ENCODE measurements around the gene SEC24D. TPM values are rescaled to one million over a fixed set of nuclear protein-coding genes. Genes with fewer than 3 reads are reported as not detected.

Gene SEC24D
- total and polyA plus RNA-seq, 2 donors (not counting 3 experiments of a cell fraction or from before 2014, with no cell fraction given) = 81.5 to 127 TPM

- ChIA-PET CTCF (no interaction called here), POLR2A (no interaction called here)
- no peaks in the 10 kb centered on the region for H3K9me3 ChIP-seq (replicated peaks; ENCODE audit: control insufficient read depth, insufficient read depth, low read length)
- no TSS peak for BruUV-seq (replicated peaks)
- no peak overlapping the region for H3K4me2 ChIP-seq (ENCODE audit: insufficient read depth, low read length)
- no peaks in the 10 kb centered on the region for H3K4me1 ChIP-seq (ENCODE audit: control insufficient read depth, extremely low read depth, insufficient read depth, low read length)
- H3K4me3 ChIP-seq (replicated peaks in 1 of 3; ENCODE audit: insufficient read depth in 1 of 3, low read depth in 1 of 3, low read length in 3 of 3) = no peak overlapping the region
- H3K79me2 ChIP-seq (ENCODE audit: control insufficient read depth, insufficient read depth, low read length) = peaks cover 33% of the 10 kb centered on the region
- FAIRE-seq (no peak), DNase-seq (ENCODE audit: low read depth, low spot score) (no peak)
- H3K36me3 ChIP-seq (ENCODE audit: control insufficient read depth in 2 of 2, extremely low read depth in 1 of 2, insufficient read depth in 2 of 2, low read length in 2 of 2) = peaks cover 35% of the 10 kb centered on the region in 2 experiments
- H3K27ac ChIP-seq (ENCODE audit: insufficient read depth, low read depth, low read length) = no peak overlapping the region
- no peaks in the 10 kb centered on the region for H3K9me1 ChIP-seq (replicated peaks; ENCODE audit: control insufficient read depth, extremely low read depth, insufficient read depth, low read length)
- no peak overlapping the region for H3K9ac ChIP-seq (replicated peaks; ENCODE audit: extremely low read depth, insufficient read depth, low read length)
- dilution Hi-C loops (cut with MboI; ENCODE audit: extremely low pct_ligation_motif_present, low sequenced_read_pairs) = no loop called here
- H4K20me1 ChIP-seq (replicated peaks; ENCODE audit: control insufficient read depth, extremely low read depth, insufficient read depth, low read length) = no peaks in the 10 kb centered on the region
- intact Hi-C loops (cut with micrococcal nuclease) = no loop called here
- H3K27me3 ChIP-seq (ENCODE audit: control insufficient read depth in 2 of 2, insufficient read depth in 2 of 2, low read length in 2 of 2) = no peaks in the 10 kb centered on the region
- TF ChIP-seq POLR2A (IDR thresholded peaks at IDR 0.05; ENCODE audit: low read depth, low read length) (no peak), POLR2AphosphoS5 (IDR thresholded peaks at IDR 0.05; ENCODE audit: insufficient read depth, low read depth, low read length) (no peak)
- H2AFZ ChIP-seq (ENCODE audit: low read depth, low read length) = no peak overlapping the region
These were observed 28.3 kb downstream of the SEC24D start for GRCh38 chr4:118807659-118808058.

GRCh38 chr4:118803253-118803652 is 32.7 kb downstream of the SEC24D start:
- peaks cover 21% of the 10 kb centered on the region for H3K79me2 ChIP-seq (ENCODE audit: control insufficient read depth, insufficient read depth, low read length)
- no peak for DNase-seq (ENCODE audit: low read depth, low spot score)
- H3K9me1 ChIP-seq (replicated peaks; ENCODE audit: control insufficient read depth, extremely low read depth, insufficient read depth, low read length) = no peaks in the 10 kb centered on the region
- FAIRE-seq = no peak
- H3K4me2 ChIP-seq (ENCODE audit: insufficient read depth, low read length) = no peak overlapping the region
- CTCF ChIA-PET = interaction anchor here (0.7 to 1.2 kb wide), 6 partner anchors 10 to 31 kb away, joined by 3 to 6 read pairs (median 3); no protein-coding TSS in a partner anchor
- peaks cover 28% of the 10 kb centered on the region in 2 experiments for H3K36me3 ChIP-seq (ENCODE audit: control insufficient read depth in 2 of 2, extremely low read depth in 1 of 2, insufficient read depth in 2 of 2, low read length in 2 of 2)
- no peaks in the 10 kb centered on the region for H3K9me3 ChIP-seq (replicated peaks; ENCODE audit: control insufficient read depth, insufficient read depth, low read length)
- POLR2A ChIA-PET = interaction anchor here (1.2 kb wide), 1 partner anchor 20 kb away, joined by 4 read pairs; no protein-coding TSS in a partner anchor
- H3K27ac ChIP-seq (ENCODE audit: insufficient read depth, low read depth, low read length) = no peak overlapping the region
- TF ChIP-seq POLR2A (IDR thresholded peaks at IDR 0.05; ENCODE audit: low read depth, low read length) (no peak), MYC (IDR thresholded peaks at IDR 0.05; ENCODE audit: low read depth, low read length) (no peak), EZH2 (IDR thresholded peaks at IDR 0.05; ENCODE audit: borderline replicate concordance, low read depth, low read length, severe bottlenecking) (no peak), POLR2AphosphoS5 (IDR thresholded peaks at IDR 0.05; ENCODE audit: insufficient read depth, low read depth, low read length) (no peak), GATA2 (IDR thresholded peaks at IDR 0.05; ENCODE audit: insufficient read depth, insufficient read length, low read depth, low read length) (no peak), JUN (IDR thresholded peaks at IDR 0.05; ENCODE audit: borderline replicate concordance, insufficient read depth, insufficient read length, low read depth) (no peak)
- TF ChIP-seq, protein P1, sequence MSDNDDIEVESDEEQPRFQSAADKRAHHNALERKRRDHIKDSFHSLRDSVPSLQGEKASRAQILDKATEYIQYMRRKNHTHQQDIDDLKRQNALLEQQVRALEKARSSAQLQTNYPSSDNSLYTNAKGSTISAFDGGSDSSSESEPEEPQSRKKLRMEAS (IDR thresholded peaks at IDR 0.05; ENCODE audit: insufficient read depth, insufficient read length) = no peak
- TF ChIP-seq, protein P2, sequence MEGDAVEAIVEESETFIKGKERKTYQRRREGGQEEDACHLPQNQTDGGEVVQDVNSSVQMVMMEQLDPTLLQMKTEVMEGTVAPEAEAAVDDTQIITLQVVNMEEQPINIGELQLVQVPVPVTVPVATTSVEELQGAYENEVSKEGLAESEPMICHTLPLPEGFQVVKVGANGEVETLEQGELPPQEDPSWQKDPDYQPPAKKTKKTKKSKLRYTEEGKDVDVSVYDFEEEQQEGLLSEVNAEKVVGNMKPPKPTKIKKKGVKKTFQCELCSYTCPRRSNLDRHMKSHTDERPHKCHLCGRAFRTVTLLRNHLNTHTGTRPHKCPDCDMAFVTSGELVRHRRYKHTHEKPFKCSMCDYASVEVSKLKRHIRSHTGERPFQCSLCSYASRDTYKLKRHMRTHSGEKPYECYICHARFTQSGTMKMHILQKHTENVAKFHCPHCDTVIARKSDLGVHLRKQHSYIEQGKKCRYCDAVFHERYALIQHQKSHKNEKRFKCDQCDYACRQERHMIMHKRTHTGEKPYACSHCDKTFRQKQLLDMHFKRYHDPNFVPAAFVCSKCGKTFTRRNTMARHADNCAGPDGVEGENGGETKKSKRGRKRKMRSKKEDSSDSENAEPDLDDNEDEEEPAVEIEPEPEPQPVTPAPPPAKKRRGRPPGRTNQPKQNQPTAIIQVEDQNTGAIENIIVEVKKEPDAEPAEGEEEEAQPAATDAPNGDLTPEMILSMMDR (IDR thresholded peaks at IDR 0.05; ENCODE audit: extremely low read depth in 1 of 2, insufficient read depth in 1 of 2, low read depth in 1 of 2, low read length in 2 of 2) = no peak
- H3K4me1 ChIP-seq (ENCODE audit: control insufficient read depth, extremely low read depth, insufficient read depth, low read length) = peaks cover 4% of the 10 kb centered on the region
- no peaks in the 10 kb centered on the region for H3K27me3 ChIP-seq (ENCODE audit: control insufficient read depth in 2 of 2, insufficient read depth in 2 of 2, low read length in 2 of 2)
- dilution Hi-C loops (cut with MboI; ENCODE audit: extremely low pct_ligation_motif_present, low sequenced_read_pairs) (no loop called here), intact Hi-C loops (cut with micrococcal nuclease) (no loop called here)
- no peak overlapping the region for H3K9ac ChIP-seq (replicated peaks; ENCODE audit: extremely low read depth, insufficient read depth, low read length)
- no TSS peak for BruUV-seq (replicated peaks)
- no peak overlapping the region for H2AFZ ChIP-seq (ENCODE audit: low read depth, low read length)
- no peak overlapping the region for H3K4me3 ChIP-seq (replicated peaks in 1 of 3; ENCODE audit: insufficient read depth in 1 of 3, low read depth in 1 of 3, low read length in 3 of 3)
- H4K20me1 ChIP-seq (replicated peaks; ENCODE audit: control insufficient read depth, extremely low read depth, insufficient read depth, low read length) = peaks cover 2% of the 10 kb centered on the region
